Endothelial cell of umbilical vein (primary cell): ENCODE measurements around the gene AKAP13. TPM values are rescaled to one million over a fixed set of nuclear protein-coding genes. Genes with fewer than 3 reads are reported as not detected.

ENCODE experiments used
- BruUV-seq: library from RNA; stranded (reverse); fragments of 400-500 nt; replicated peaks from 2 replicates; lab custom pipeline; 2021; lab: Mats Ljungman, UMichigan
- CTCF ChIA-PET: fragments of 300-600, 350-600 bp; sonication (Branson Sonifier 250); formaldehyde crosslinking; loops from one replicate; lab custom pipeline; 2021; ENCODE audit warnings: antibody characterized with exemption, inconsistent platforms; lab: Charles Lee
- POLR2A ChIA-PET: fragments of 300-600, 350-600 bp; sonication (Branson Sonifier 250); formaldehyde crosslinking; loops from one replicate; lab custom pipeline; 2021; ENCODE audit warnings: antibody characterized with exemption, inconsistent platforms; lab: Charles Lee
- DNase-seq: peaks from one replicate; pipeline ENCODE4 v3.0.0-alpha.2; 2011; ENCODE audit warnings: low read depth, low spot score
- FAIRE-seq: peaks from 2 replicates; lab custom pipeline; 2011; peaks lifted over from hg19 to GRCh38; lab: Jason Lieb, UNC
- H2AFZ ChIP-seq: 2 replicates; pipeline ENCODE4 v1.6.0; 2012; ENCODE audit warnings: low read depth, low read length, control low read depth, inconsistent platforms
- H3K27ac ChIP-seq: 2 replicates; pipeline ENCODE4 v1.5.1; 2011; ENCODE audit warnings: low read depth, mild to moderate bottlenecking, control low read depth, low read length, moderate library complexity; ENCODE audit not compliant: insufficient read depth
- H3K27me3 ChIP-seq, 2 experiments: 2 replicates each; pipeline versions ENCODE4 v1.6.0 to v1.6.1; 2011; ENCODE audit warnings: low read length in 2 of 2, mixed read lengths in 1 of 2; ENCODE audit not compliant: control insufficient read depth in 2 of 2, insufficient read depth in 2 of 2
- H3K36me3 ChIP-seq, 2 experiments: 2 replicates in 1 of 2; 3 replicates in 1 of 2; pipeline ENCODE4 v1.5.1; 2011; ENCODE audit warnings: low read length in 2 of 2, mild to moderate bottlenecking in 1 of 2, moderate library complexity in 1 of 2; ENCODE audit not compliant: control insufficient read depth in 2 of 2, insufficient read depth in 2 of 2; ENCODE audit errors: extremely low read depth in 1 of 2
- H3K4me1 ChIP-seq: 3 replicates; pipeline ENCODE4 v1.5.1; 2011; ENCODE audit warnings: mild to moderate bottlenecking, low read length; ENCODE audit not compliant: control insufficient read depth, insufficient read depth; ENCODE audit errors: extremely low read depth
- H3K4me2 ChIP-seq: 2 replicates; pipeline ENCODE4 v1.6.1; 2011; ENCODE audit warnings: low read length, control low read depth, mixed read lengths; ENCODE audit not compliant: insufficient read depth
- H3K4me3 ChIP-seq, 3 experiments: fragments of 200-600 bp in 1 of 3; sonication (generic), shearing (Covaris generic) in 1 of 3; replicated peaks in 1 of 3; 2 replicates each; pipeline ENCODE4 v1.5.1; 2011 to 2016; ENCODE audit warnings: control low read depth in 3 of 3, low read length in 3 of 3, mild to moderate bottlenecking in 2 of 3, inconsistent platforms in 1 of 3, low read depth in 1 of 3, moderate library complexity in 1 of 3; ENCODE audit not compliant: insufficient read depth in 1 of 3
- H3K79me2 ChIP-seq: 2 replicates; pipeline ENCODE4 v1.6.0; 2012; ENCODE audit warnings: low read length, inconsistent platforms; ENCODE audit not compliant: control insufficient read depth, insufficient read depth
- H3K9ac ChIP-seq: replicated peaks from 2 replicates; pipeline ENCODE3; 2011; ENCODE audit warnings: low read length, control low read depth; ENCODE audit not compliant: insufficient read depth; ENCODE audit errors: extremely low read depth
- H3K9me1 ChIP-seq: replicated peaks from 3 replicates; pipeline ENCODE4 v1.6.0; 2011; ENCODE audit warnings: mild to moderate bottlenecking, low read length; ENCODE audit not compliant: control insufficient read depth, insufficient read depth; ENCODE audit errors: extremely low read depth
- H3K9me3 ChIP-seq: replicated peaks from 2 replicates; pipeline ENCODE4 v1.5.1; 2012; ENCODE audit warnings: low read length, inconsistent platforms; ENCODE audit not compliant: control insufficient read depth, insufficient read depth
- H4K20me1 ChIP-seq: replicated peaks from 2 replicates; pipeline ENCODE3; 2011; ENCODE audit warnings: mild to moderate bottlenecking, low read length; ENCODE audit not compliant: control insufficient read depth, insufficient read depth; ENCODE audit errors: extremely low read depth
- EZH2 ChIP-seq: IDR thresholded peaks from 2 replicates; pipeline ENCODE4 v1.6.1; 2012; ENCODE audit warnings: borderline replicate concordance, low read depth, mild to moderate bottlenecking, moderate library complexity, low read length, inconsistent platforms; ENCODE audit not compliant: severe bottlenecking
- FOS ChIP-seq: IDR thresholded peaks from 2 replicates; pipeline ENCODE4 v1.6.1; 2011; ENCODE audit warnings: mild to moderate bottlenecking, low read length, moderate library complexity, borderline replicate concordance; ENCODE audit not compliant: insufficient read depth
- GATA2 ChIP-seq: IDR thresholded peaks from 2 replicates; pipeline ENCODE4 v1.7.0; 2011; ENCODE audit warnings: low read depth, mild to moderate bottlenecking, moderate library complexity, mixed read lengths, low read length; ENCODE audit not compliant: insufficient read length, insufficient read depth
- JUN ChIP-seq: IDR thresholded peaks from 2 replicates; pipeline ENCODE4 v1.6.1; 2011; ENCODE audit warnings: borderline replicate concordance, low read depth; ENCODE audit not compliant: insufficient read length, insufficient read depth
- MYC ChIP-seq: IDR thresholded peaks from one replicate; pipeline ENCODE4 v1.6.1; 2011; ENCODE audit warnings: mild to moderate bottlenecking, low read depth, low read length
- POLR2A ChIP-seq: IDR thresholded peaks from 2 replicates; pipeline ENCODE4 v1.6.1; 2012; ENCODE audit warnings: low read depth, mild to moderate bottlenecking, control low read depth, low read length
- POLR2AphosphoS5 ChIP-seq: IDR thresholded peaks from 2 replicates; pipeline ENCODE4 v1.6.1; 2012; ENCODE audit warnings: low read depth, mild to moderate bottlenecking, control low read depth, low read length, moderate library complexity; ENCODE audit not compliant: insufficient read depth
- dilution Hi-C: fragments of 300-500 bp; cut with MboI; formaldehyde crosslinking; loops from one replicate; pipeline ENCODE4 v1.15.0; 2019; ENCODE audit warnings: low sequenced_read_pairs; ENCODE audit not compliant: extremely low pct_ligation_motif_present
- intact Hi-C: fragments of 100-400 bp; cut with micrococcal nuclease; formaldehyde crosslinking; loops from one replicate; pipeline ENCODE4 v1.10.0; 2022
- polyA plus RNA-seq, 4 experiments: library from polyadenylated mRNA; depleted of rRNA in 3 of 4; stranded (reverse) in 3 of 4; unstranded in 1 of 4; fragments of >200 nt; gene quantifications; 2 replicates each; pipeline versions ENCODE4 v1.2.1 to v1.2.3, GENCODE V29; 2011 to 2012; ENCODE audit warnings: missing spikeins in 1 of 4
- total RNA-seq: library from RNA; stranded (reverse); gene quantifications from 2 replicates; pipeline ENCODE4 v1.2.3, GENCODE V29; 2021
- TF ChIP-seq, protein P1 (sequence below): IDR thresholded peaks from 2 replicates; pipeline ENCODE4 v1.6.1; 2011; ENCODE audit not compliant: insufficient read depth, insufficient read length
- TF ChIP-seq, protein P2 (sequence below), 2 donors: IDR thresholded peaks; 1 replicate in 1 of 2; 2 replicates in 1 of 2; pipeline ENCODE4 v1.5.1; 2011; ENCODE audit warnings: low read length in 2 of 2, mild to moderate bottlenecking in 2 of 2, moderate library complexity in 2 of 2, control low read depth in 1 of 2, inconsistent platforms in 1 of 2, low read depth in 1 of 2; ENCODE audit not compliant: insufficient read depth in 1 of 2; ENCODE audit errors: extremely low read depth in 1 of 2

Gene AKAP13
- total and polyA plus RNA-seq, 2 donors (not counting 3 experiments of a cell fraction or from before 2014, with no cell fraction given): 22.8 to 87.8 TPM

DNA sequence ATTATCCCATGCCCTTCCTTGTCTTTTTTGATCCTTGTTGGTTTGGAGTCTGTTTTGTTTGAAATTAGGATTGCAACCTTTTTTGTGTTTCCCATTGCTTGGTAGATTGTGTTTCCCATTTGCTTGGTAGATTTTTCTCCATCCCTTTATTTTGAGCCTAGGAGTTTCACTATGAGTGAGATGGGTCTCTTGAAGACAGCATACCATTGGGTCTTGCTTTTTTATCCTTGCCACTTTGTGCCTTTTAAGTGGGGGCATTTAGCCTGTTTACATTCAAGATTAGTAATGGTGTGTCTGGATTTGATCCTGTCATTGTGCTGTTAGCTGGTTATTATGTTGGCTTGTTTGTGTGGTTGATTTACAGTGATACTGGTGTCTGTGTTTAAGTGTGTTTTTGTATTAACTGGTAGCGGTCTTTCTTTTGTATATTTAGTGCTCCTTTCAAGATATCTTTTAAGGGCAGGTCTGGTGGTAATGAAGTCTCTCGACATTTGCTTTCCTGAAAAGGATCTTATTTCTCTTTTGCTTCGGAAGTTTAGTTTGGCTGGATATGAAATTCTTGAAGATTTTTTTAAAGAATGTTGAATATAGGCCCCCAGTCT lies 70.8 kb downstream of the AKAP13 start:
- no TSS peak for BruUV-seq
- Histone ChIP-seq H3K27me3 (no peaks in the 10 kb centered on the region), H3K9ac (no peak overlapping the region), H3K9me3 (no peaks in the 10 kb centered on the region), H3K27ac (no peak overlapping the region), H3K36me3 (no peaks in the 10 kb centered on the region), H4K20me1 (no peaks in the 10 kb centered on the region), H3K9me1 (no peaks in the 10 kb centered on the region), H3K4me1 (no peaks in the 10 kb centered on the region), H3K79me2 (peaks cover 65% of the 10 kb centered on the region), H3K4me2 (no peak overlapping the region), H2AFZ (no peak overlapping the region), H3K4me3 (no peak overlapping the region)
- FAIRE-seq (no peak), DNase-seq (no peak)
- TF ChIP-seq GATA2: no peak
- TF ChIP-seq JUN: no peak
- TF ChIP-seq EZH2: no peak
- POLR2A ChIA-PET: no interaction called here
- CTCF ChIA-PET: interaction anchor here (2.0 kb wide), 1 partner anchor 11 kb away, joined by 4 read pairs; no protein-coding TSS in a partner anchor
- intact Hi-C loops (no loop called here), dilution Hi-C loops (no loop called here)

DNA sequence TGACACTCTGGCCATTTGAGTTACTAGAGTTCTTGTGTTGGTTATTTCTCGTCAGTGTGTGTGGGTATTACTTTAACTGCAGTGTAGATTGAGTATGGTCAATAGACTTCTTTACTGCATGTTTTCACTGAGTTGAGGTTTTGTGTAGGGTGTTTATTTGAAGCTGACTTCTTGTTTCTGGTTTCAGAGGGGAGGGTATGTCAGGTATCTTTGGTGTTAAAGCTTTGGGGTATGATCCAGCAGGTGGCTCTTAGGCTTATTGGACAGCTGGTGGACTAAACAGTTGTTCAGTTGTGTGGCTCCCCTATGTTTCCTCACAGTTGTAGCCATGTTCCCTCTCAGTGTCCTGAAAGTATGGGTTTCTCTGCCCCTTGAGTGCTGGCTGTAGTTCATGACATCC lies 72.0 kb downstream of the AKAP13 start:
- H3K4me2 ChIP-seq: no peak overlapping the region
- no peaks in the 10 kb centered on the region for H3K27me3 ChIP-seq
- POLR2A ChIA-PET: no interaction called here
- H2AFZ ChIP-seq: no peak overlapping the region
- H3K9me1 ChIP-seq: no peaks in the 10 kb centered on the region
- dilution Hi-C loops: no loop called here
- TF ChIP-seq, protein P1, sequence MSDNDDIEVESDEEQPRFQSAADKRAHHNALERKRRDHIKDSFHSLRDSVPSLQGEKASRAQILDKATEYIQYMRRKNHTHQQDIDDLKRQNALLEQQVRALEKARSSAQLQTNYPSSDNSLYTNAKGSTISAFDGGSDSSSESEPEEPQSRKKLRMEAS: no peak
- TF ChIP-seq JUN (no peak), POLR2A (no peak), GATA2 (no peak), FOS (no peak), MYC (no peak), POLR2AphosphoS5 (no peak), EZH2 (no peak)
- TF ChIP-seq, protein P2, sequence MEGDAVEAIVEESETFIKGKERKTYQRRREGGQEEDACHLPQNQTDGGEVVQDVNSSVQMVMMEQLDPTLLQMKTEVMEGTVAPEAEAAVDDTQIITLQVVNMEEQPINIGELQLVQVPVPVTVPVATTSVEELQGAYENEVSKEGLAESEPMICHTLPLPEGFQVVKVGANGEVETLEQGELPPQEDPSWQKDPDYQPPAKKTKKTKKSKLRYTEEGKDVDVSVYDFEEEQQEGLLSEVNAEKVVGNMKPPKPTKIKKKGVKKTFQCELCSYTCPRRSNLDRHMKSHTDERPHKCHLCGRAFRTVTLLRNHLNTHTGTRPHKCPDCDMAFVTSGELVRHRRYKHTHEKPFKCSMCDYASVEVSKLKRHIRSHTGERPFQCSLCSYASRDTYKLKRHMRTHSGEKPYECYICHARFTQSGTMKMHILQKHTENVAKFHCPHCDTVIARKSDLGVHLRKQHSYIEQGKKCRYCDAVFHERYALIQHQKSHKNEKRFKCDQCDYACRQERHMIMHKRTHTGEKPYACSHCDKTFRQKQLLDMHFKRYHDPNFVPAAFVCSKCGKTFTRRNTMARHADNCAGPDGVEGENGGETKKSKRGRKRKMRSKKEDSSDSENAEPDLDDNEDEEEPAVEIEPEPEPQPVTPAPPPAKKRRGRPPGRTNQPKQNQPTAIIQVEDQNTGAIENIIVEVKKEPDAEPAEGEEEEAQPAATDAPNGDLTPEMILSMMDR (IDR thresholded peaks at IDR 0.05; ENCODE audit: extremely low read depth in 1 of 2, insufficient read depth in 1 of 2, low read depth in 1 of 2, low read length in 2 of 2): no peak
- H3K36me3 ChIP-seq: no peaks in the 10 kb centered on the region
- no TSS peak for BruUV-seq
- H3K27ac ChIP-seq: no peak overlapping the region
- FAIRE-seq: no peak
- intact Hi-C loops: no loop called here
- no peak overlapping the region for H3K9ac ChIP-seq
- no peak overlapping the region for H3K4me3 ChIP-seq
- no peak for DNase-seq
- no peaks in the 10 kb centered on the region for H3K9me3 ChIP-seq
- no peaks in the 10 kb centered on the region for H4K20me1 ChIP-seq
- no peaks in the 10 kb centered on the region for H3K4me1 ChIP-seq
- peaks cover 62% of the 10 kb centered on the region for H3K79me2 ChIP-seq
- CTCF ChIA-PET: interaction anchor here (1.1 kb wide), 1 partner anchor 9 kb away, joined by 4 read pairs; no protein-coding TSS in a partner anchor
